ENCODE data around the gene VWA1.

VWA1 gene

GRCh38 chr1:1460540-1461130, 25.1 kb downstream of the VWA1 start:
- TF ChIP-seq CTCF (IDR thresholded peaks at IDR 0.05) = no peak

- TF ChIP-seq CTCF (IDR thresholded peaks at IDR 0.05) = no peak
These were observed 26.3 kb downstream of the VWA1 start for GRCh38 chr1:1461721-1462317.

- TF ChIP-seq CTCF (IDR thresholded peaks at IDR 0.05) = no peak
These were observed 27.0 kb downstream of the VWA1 start for GRCh38 chr1:1462318-1462966.

GRCh38 chr1:1463312-1463711, 27.8 kb downstream of the VWA1 start:
- TF ChIP-seq CTCF (IDR thresholded peaks at IDR 0.05) = no peak

- TF ChIP-seq CTCF (IDR thresholded peaks at IDR 0.05) = no peak
These were observed 35.3 kb downstream of the VWA1 start for GRCh38 chr1:1470626-1471388.

GRCh38 chr1:1471389-1472052, 36.0 kb downstream of the VWA1 start, which contains the start of gene ATAD3B:
ATAD3B (plus strand) TSS chr1:1471765; CDS start chr1:1471885, 120 bp downstream.
- TF ChIP-seq CTCF (IDR thresholded peaks at IDR 0.05) = no peak

- no peak for TF ChIP-seq CTCF (IDR thresholded peaks at IDR 0.05)
These were observed 41.7 kb downstream of the VWA1 start for GRCh38 chr1:1477206-1477605.

All from LNCAP (cell line).